Caco-2 (cell line): ENCODE measurements around the gene DET1. TPM values are rescaled to one million over a fixed set of nuclear protein-coding genes. Genes with fewer than 3 reads are reported as not detected.
A peak's percentile ranks its signal among the peaks of the same experiment; 100 is the strongest.

ENCODE experiments used
- BruUV-seq: library from RNA; stranded (reverse); fragments of 400-500 nt; replicated peaks from 2 replicates; lab custom pipeline; 2021; lab: Mats Ljungman, UMichigan
- CTCF ChIA-PET: fragments of 300-600 bp; sonication (Branson Sonifier 250); formaldehyde crosslinking; loops from one replicate; lab custom pipeline; 2022; ENCODE audit warnings: antibody characterized with exemption; lab: Charles Lee
- POLR2A ChIA-PET: fragments of 300-600 bp; sonication (Branson Sonifier 250); formaldehyde crosslinking; loops from one replicate; lab custom pipeline; 2022; ENCODE audit warnings: antibody characterized with exemption; lab: Charles Lee
- DNase-seq, 2 experiments: peaks; one replicate each; pipeline versions ENCODE4 v3.0.0 to v3.0.0-alpha.2; 2020 to 2022
- H3K27me3 ChIP-seq: replicated peaks from 2 replicates; pipeline ENCODE4 v1.6.0; 2011; ENCODE audit warnings: low read length; ENCODE audit not compliant: control insufficient read depth, insufficient read depth
- H3K36me3 ChIP-seq: 2 replicates; pipeline ENCODE4 v1.5.1; 2011; ENCODE audit warnings: low read length; ENCODE audit not compliant: control insufficient read depth, insufficient read depth
- H3K4me1 ChIP-seq: fragments of 250-450 bp; sonication (Bioruptor Pico); 2 replicates; pipeline ENCODE4 v1.5.1; 2020; ENCODE audit warnings: mild to moderate bottlenecking
- H3K4me3 ChIP-seq: 2 replicates; pipeline ENCODE4 v1.5.1; 2011; ENCODE audit warnings: low read depth, mild to moderate bottlenecking, control low read depth, low read length
- H3K9me3 ChIP-seq: fragments of 250-450 bp; sonication (Bioruptor Pico); 2 replicates; pipeline ENCODE4 v1.5.1; 2020; ENCODE audit warnings: mild to moderate bottlenecking, moderate library complexity
- H3K27ac Mint-ChIP-seq: one replicate; pipeline ENCODE4 v1.8.0; 2022; ENCODE audit warnings: mixed read lengths; ENCODE audit not compliant: unreplicated experiment
- H3K27me3 Mint-ChIP-seq: one replicate; pipeline ENCODE4 v1.8.0; 2022; ENCODE audit warnings: mixed read lengths; ENCODE audit not compliant: insufficient read depth, unreplicated experiment
- H3K36me3 Mint-ChIP-seq: one replicate; pipeline ENCODE4 v1.8.0; 2022; ENCODE audit warnings: mild to moderate bottlenecking, mixed read lengths; ENCODE audit not compliant: insufficient read depth, unreplicated experiment
- H3K4me1 Mint-ChIP-seq: one replicate; pipeline ENCODE4 v1.8.0; 2022; ENCODE audit warnings: low read depth, mixed read lengths; ENCODE audit not compliant: unreplicated experiment
- H3K4me3 Mint-ChIP-seq: one replicate; pipeline ENCODE4 v1.8.0; 2022; ENCODE audit warnings: mild to moderate bottlenecking, moderate library complexity, mixed read lengths; ENCODE audit not compliant: unreplicated experiment
- H3K9me3 Mint-ChIP-seq: one replicate; pipeline ENCODE4 v1.8.0; 2022; ENCODE audit warnings: mixed read lengths; ENCODE audit not compliant: unreplicated experiment
- intact Hi-C: fragments of 100-400 bp; cut with micrococcal nuclease; formaldehyde crosslinking; loops from one replicate; pipeline ENCODE4 v1.10.0; 2022; ENCODE audit not compliant: unreplicated experiment
- total RNA-seq: library from RNA; stranded (reverse); gene quantifications from 2 replicates; pipeline ENCODE4 v1.2.3, GENCODE V29; 2022
- TF ChIP-seq, protein P1 (sequence below), 2 experiments: fragments of 200-600 bp in 1 of 2; IDR thresholded peaks; 1 replicate in 1 of 2; 2 replicates in 1 of 2; pipeline versions ENCODE4 v1.5.1 to v1.8.0; 2011 to 2022; ENCODE audit warnings: antibody characterized with exemption in 1 of 2, control low read depth in 1 of 2, inconsistent platforms in 1 of 2, low read depth in 1 of 2, low read length in 1 of 2, mild to moderate bottlenecking in 1 of 2, moderate library complexity in 1 of 2; ENCODE audit not compliant: insufficient read depth in 1 of 2, severe bottlenecking in 1 of 2, unreplicated experiment in 1 of 2

The DET1 gene
- total RNA-seq, 1 experiment from 2014 or later = 2.0 TPM

DNA sequence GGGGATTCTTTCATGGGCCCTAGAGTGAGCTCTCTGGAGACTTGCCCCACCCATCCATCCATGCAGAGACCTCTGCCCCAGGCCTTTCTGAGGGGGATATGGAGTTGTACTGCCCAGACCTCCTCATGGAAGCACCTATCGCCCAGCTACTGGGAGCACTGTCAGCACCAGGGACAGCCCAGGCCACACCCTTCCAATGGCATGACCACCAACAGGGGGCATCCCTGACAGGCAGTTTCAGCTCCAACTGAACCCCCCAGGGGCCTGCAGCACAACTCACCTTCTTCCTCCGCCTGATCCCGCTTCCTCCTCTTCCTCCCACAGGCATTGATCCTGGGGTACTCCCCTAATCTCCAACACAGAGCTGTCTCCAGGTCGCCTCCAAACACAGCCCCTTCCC, 57.2 kb downstream of the DET1 start:
- H3K27me3 ChIP-seq = no peaks in the 10 kb centered on the region
- no peak overlapping the region for H3K4me3 Mint-ChIP-seq
- no peaks in the 10 kb centered on the region for H3K4me1 Mint-ChIP-seq
- no peak for DNase-seq
- H3K36me3 ChIP-seq = no peaks in the 10 kb centered on the region
- H3K9me3 ChIP-seq = no peaks in the 10 kb centered on the region
- H3K27ac Mint-ChIP-seq = no peak overlapping the region
- TF ChIP-seq, protein P1, sequence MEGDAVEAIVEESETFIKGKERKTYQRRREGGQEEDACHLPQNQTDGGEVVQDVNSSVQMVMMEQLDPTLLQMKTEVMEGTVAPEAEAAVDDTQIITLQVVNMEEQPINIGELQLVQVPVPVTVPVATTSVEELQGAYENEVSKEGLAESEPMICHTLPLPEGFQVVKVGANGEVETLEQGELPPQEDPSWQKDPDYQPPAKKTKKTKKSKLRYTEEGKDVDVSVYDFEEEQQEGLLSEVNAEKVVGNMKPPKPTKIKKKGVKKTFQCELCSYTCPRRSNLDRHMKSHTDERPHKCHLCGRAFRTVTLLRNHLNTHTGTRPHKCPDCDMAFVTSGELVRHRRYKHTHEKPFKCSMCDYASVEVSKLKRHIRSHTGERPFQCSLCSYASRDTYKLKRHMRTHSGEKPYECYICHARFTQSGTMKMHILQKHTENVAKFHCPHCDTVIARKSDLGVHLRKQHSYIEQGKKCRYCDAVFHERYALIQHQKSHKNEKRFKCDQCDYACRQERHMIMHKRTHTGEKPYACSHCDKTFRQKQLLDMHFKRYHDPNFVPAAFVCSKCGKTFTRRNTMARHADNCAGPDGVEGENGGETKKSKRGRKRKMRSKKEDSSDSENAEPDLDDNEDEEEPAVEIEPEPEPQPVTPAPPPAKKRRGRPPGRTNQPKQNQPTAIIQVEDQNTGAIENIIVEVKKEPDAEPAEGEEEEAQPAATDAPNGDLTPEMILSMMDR (IDR thresholded peaks at IDR 0.05; ENCODE audit: insufficient read depth in 1 of 2, low read depth in 1 of 2, low read length in 1 of 2, severe bottlenecking in 1 of 2, unreplicated experiment in 1 of 2) = peak in 1 of 2 experiments; percentile 4
- POLR2A ChIA-PET = no interaction called here
- CTCF ChIA-PET = no interaction called here
- no peaks in the 10 kb centered on the region for H3K36me3 Mint-ChIP-seq
- H3K9me3 Mint-ChIP-seq = no peaks in the 10 kb centered on the region
- intact Hi-C loops = no loop called here
- no TSS peak for BruUV-seq
- no peak overlapping the region for H3K4me3 ChIP-seq
- H3K27me3 Mint-ChIP-seq = no peaks in the 10 kb centered on the region
- H3K4me1 ChIP-seq = no peaks in the 10 kb centered on the region

DNA sequence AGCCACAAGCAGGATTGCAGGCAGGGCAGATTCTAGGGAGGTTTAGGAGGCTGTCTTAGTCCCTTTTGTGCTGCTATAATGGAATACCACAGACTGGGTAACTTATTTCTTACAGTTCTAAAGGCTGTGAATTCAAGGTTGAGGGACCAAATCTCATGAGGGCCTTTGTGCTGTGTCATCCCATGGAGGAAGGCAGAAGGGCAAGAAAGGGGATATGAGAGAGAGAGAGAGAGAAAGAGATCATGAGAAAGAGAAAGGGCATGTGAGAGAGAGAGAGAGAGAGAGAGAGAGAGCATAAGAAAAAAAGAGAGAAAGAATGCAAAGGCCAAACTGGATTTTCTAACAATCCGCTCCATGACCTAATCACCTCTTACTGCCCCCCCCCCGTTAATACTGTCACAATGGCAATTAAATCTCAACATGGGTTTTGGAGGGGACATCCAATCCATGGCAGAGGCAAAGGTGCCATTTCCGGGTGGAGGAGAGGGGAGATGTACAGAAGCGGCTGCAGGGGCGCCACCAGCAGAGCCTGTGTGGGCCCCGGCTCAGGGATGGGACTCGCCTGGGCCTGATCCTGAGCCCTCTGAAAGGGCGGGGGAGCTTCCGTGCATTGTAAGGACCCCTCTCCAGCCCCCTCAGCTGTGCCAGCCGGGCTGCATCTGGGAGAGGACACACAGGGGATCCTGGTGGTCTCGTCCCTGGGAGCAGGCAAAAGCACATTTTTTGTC, 58.5 kb downstream of the DET1 start:
- Histone ChIP-seq H3K27me3 (no peaks in the 10 kb centered on the region), H3K36me3 (no peaks in the 10 kb centered on the region), H3K4me3 (no peak overlapping the region), H3K4me1 (no peaks in the 10 kb centered on the region), H3K9me3 (no peaks in the 10 kb centered on the region)
- TF ChIP-seq, protein P1 (IDR thresholded peaks at IDR 0.05; ENCODE audit: insufficient read depth in 1 of 2, low read depth in 1 of 2, low read length in 1 of 2, severe bottlenecking in 1 of 2, unreplicated experiment in 1 of 2) = no peak
- ChIA-PET POLR2A (no interaction called here), CTCF (no interaction called here)
- no peak overlapping the region for H3K27ac Mint-ChIP-seq
- DNase-seq = no peak
- H3K27me3 Mint-ChIP-seq = no peaks in the 10 kb centered on the region
- no peaks in the 10 kb centered on the region for H3K9me3 Mint-ChIP-seq
- no peaks in the 10 kb centered on the region for H3K4me1 Mint-ChIP-seq
- no TSS peak for BruUV-seq
- no peak overlapping the region for H3K4me3 Mint-ChIP-seq
- intact Hi-C loops = no loop called here
- no peaks in the 10 kb centered on the region for H3K36me3 Mint-ChIP-seq

DNA sequence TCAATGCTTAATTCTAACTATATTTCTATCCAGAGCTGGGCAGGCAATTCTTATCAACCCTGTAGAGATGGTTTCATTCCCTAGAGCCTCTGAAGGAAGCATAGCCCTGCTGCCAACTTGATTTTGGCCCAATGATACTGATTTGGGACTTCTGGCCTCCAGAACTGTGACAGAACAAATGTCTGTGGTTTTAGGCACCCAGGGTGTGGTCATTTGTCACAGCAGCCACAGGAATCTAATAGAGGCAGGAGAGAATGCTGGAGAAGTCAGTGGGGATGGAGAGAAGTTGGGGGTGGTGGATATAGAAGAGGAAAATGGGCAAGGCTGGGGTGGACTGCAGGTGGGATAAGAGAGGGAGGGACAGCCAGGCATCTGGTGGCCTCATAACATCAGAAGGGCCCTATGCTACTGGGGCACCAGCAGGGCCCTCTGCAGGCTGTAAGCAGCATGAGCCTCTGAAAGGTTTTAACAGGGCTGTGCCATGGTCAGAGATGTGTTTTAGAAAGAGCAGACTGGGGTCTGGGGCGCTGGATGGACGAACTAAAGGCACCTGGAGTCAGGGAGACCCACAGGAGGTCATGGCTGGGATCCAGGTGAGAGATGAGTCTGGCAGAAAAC, 59.2 kb downstream of the DET1 start:
- Mint-ChIP-seq H3K36me3 (no peaks in the 10 kb centered on the region), H3K9me3 (no peaks in the 10 kb centered on the region), H3K4me1 (no peaks in the 10 kb centered on the region), H3K4me3 (no peak overlapping the region), H3K27ac (no peak overlapping the region), H3K27me3 (no peaks in the 10 kb centered on the region)
- Histone ChIP-seq H3K36me3 (no peaks in the 10 kb centered on the region), H3K9me3 (no peaks in the 10 kb centered on the region), H3K4me1 (no peaks in the 10 kb centered on the region), H3K4me3 (no peak overlapping the region), H3K27me3 (no peaks in the 10 kb centered on the region)
- ChIA-PET CTCF (no interaction called here), POLR2A (no interaction called here)
- no TSS peak for BruUV-seq
- intact Hi-C loops = no loop called here
- TF ChIP-seq, protein P1 (IDR thresholded peaks at IDR 0.05; ENCODE audit: insufficient read depth in 1 of 2, low read depth in 1 of 2, low read length in 1 of 2, severe bottlenecking in 1 of 2, unreplicated experiment in 1 of 2) = no peak
- no peak for DNase-seq
